HUES48 (cell line): ENCODE data around the gene CCL5.
"Not testable (repeated sequence)": the region's sequence is repeated elsewhere in the genome, so short reads cannot be mapped to it uniquely, and the experiment has no call there.

Source experiments
- H3K27ac ChIP-seq: one replicate; pipeline ENCODE4 v1.7.0; 2013; ENCODE audit warnings: low read depth, low read length, inconsistent platforms
- H3K27me3 ChIP-seq: 2 replicates; pipeline ENCODE4 v1.6.1; 2013; ENCODE audit warnings: mild to moderate bottlenecking, low read length; ENCODE audit not compliant: control insufficient read depth, insufficient read depth
- H3K36me3 ChIP-seq: 2 replicates; pipeline ENCODE4 v1.6.1; 2013; ENCODE audit warnings: low read length; ENCODE audit not compliant: control insufficient read depth, insufficient read depth
- H3K4me1 ChIP-seq: 2 replicates; pipeline ENCODE4 v1.6.1; 2013; ENCODE audit warnings: mild to moderate bottlenecking, low read length; ENCODE audit not compliant: control insufficient read depth, insufficient read depth
- H3K4me3 ChIP-seq: 2 replicates; pipeline ENCODE4 v1.5.1; 2013; ENCODE audit warnings: mild to moderate bottlenecking, low read depth, low read length
- H3K9ac ChIP-seq: 2 replicates; pipeline ENCODE4 v1.6.1; 2013; ENCODE audit warnings: mild to moderate bottlenecking, low read depth, low read length, moderate library complexity
- H3K9me3 ChIP-seq: 2 replicates; pipeline ENCODE4 v1.6.1; 2013; ENCODE audit warnings: low read length; ENCODE audit not compliant: control insufficient read depth, insufficient read depth

The CCL5 gene

DNA sequence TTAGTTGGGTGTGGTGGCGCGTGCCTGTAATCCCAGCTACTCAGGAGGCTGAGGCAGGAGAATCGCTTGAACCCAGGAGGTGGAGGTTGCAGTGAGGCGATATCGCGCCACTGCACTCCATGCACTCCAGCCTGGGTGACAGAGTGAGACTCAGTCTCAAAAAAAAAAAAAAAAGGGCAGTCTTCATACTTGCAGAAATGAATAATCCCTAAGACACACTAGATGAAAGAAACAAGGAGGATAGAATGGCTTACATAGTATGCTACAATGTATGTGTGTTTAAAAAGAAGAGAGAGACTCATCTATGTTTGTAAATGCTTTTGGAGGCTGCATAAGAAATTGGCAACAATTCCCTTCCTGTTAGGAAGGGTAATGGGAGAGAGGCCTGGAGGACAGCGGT is 17.6 kb upstream of the CCL5 start:
- H3K9me3 ChIP-seq, H3K9ac ChIP-seq, H3K4me3 ChIP-seq, H3K27me3 ChIP-seq, H3K36me3 ChIP-seq, H3K4me1 ChIP-seq, H3K27ac ChIP-seq: not testable (repeated sequence)

DNA sequence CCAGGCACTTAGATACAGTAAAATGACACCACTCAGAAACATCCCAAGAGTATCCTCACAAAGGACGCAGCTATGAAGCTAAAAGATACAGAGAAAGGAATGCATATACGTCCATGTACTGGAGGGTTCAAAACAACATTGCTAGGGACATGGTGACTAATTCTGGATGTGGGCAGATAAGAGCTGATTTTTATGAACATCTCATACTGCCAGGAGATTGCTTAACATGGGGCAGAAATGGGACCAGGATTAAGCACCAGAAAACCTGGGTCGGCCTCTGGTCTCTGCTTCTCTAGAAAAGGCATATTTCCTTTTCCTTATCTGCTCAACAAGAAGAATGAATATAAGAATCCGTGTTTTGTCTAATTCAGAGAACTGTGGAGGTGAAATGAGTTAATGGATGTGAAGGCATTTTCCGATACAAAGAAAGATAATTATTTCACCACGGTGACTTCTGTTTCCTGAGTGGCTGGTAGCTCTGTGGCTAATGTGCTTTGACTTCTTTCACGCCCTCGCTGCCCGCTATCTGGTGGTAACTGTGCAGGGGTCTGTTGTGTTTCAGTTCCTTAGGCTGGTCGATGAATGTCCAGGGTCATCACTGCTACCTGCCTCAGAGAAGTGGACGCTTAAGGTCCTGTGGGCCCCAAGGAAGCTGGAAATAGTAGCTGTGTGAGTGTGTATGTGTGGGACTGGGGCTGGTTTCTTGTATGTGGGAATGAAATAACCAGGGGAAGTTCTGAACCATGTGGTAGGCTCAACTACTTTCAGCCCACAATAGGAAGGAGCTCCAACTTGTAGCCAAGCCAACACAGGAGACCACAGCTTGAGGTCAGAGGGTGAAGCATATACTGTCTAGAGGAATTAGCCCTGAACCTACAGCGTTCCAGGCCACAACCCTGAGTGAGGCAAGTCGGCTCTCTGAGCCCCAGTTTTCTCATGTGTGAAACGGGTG is 15.8 kb upstream of the CCL5 start:
- no peak overlapping the region for H3K27ac ChIP-seq
- no peaks in the 10 kb centered on the region for H3K9me3 ChIP-seq

DNA sequence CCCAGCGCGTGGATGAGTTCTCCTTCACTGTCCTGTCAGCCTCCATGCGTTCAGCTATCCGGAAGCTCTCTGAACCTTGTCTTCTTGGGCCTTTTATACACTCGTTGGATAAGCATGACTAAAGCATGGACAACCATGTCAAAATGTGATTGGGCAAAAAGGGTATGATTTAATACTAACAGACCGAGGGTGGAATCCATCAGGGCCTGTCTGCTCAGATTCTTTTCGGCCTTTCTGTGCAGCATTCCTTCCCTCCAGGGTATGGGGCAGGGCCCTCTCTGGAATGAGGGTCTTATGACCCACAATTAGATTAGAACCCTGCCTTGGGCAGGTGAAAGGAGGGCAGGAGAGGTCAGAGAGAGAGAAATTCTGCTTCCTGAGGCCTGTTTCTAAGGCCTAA is 14.0 kb upstream of the CCL5 start:
- H3K9me3 ChIP-seq: no peaks in the 10 kb centered on the region
- no peaks in the 10 kb centered on the region for H3K36me3 ChIP-seq
- no peaks in the 10 kb centered on the region for H3K27me3 ChIP-seq
- H3K4me3 ChIP-seq: no peak overlapping the region
- H3K27ac ChIP-seq: no peak overlapping the region
- no peak overlapping the region for H3K9ac ChIP-seq
- H3K4me1 ChIP-seq: peaks cover 6% of the 10 kb centered on the region; the same call in 1 of the 2 replicates

More for the DNA sequence above, 15.8 kb upstream of the CCL5 start:
- H3K27me3 ChIP-seq: no peaks in the 10 kb centered on the region
- H3K9ac ChIP-seq: no peak overlapping the region
- H3K4me1 ChIP-seq: no peaks in the 10 kb centered on the region
- no peak overlapping the region for H3K4me3 ChIP-seq
- H3K36me3 ChIP-seq: no peaks in the 10 kb centered on the region

DNA sequence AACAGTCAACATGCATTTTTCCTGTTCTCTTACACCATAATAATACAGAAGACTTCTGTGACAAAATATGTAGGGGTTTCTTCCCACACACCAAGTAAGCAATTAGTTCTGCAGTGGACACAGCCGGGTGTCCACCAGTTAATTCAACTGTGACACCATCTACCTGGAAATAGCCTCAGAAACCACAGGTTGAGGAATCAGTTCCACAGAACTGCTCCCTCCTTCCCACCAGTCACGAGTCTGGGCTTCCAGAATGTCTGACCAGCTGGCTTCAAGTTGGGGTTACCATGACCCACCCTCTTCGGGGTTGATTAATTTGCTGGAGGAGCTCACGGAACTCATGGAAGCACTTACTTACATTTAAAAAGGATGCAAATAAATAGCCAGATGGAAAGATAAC is 13.6 kb upstream of the CCL5 start:
- no peaks in the 10 kb centered on the region for H3K27me3 ChIP-seq
- peaks cover 6% of the 10 kb centered on the region; the same call in 1 of the 2 replicates for H3K4me1 ChIP-seq
- no peak overlapping the region for H3K4me3 ChIP-seq
- no peak overlapping the region for H3K27ac ChIP-seq
- H3K36me3 ChIP-seq: no peaks in the 10 kb centered on the region
- H3K9ac ChIP-seq: no peak overlapping the region
- no peaks in the 10 kb centered on the region for H3K9me3 ChIP-seq

DNA sequence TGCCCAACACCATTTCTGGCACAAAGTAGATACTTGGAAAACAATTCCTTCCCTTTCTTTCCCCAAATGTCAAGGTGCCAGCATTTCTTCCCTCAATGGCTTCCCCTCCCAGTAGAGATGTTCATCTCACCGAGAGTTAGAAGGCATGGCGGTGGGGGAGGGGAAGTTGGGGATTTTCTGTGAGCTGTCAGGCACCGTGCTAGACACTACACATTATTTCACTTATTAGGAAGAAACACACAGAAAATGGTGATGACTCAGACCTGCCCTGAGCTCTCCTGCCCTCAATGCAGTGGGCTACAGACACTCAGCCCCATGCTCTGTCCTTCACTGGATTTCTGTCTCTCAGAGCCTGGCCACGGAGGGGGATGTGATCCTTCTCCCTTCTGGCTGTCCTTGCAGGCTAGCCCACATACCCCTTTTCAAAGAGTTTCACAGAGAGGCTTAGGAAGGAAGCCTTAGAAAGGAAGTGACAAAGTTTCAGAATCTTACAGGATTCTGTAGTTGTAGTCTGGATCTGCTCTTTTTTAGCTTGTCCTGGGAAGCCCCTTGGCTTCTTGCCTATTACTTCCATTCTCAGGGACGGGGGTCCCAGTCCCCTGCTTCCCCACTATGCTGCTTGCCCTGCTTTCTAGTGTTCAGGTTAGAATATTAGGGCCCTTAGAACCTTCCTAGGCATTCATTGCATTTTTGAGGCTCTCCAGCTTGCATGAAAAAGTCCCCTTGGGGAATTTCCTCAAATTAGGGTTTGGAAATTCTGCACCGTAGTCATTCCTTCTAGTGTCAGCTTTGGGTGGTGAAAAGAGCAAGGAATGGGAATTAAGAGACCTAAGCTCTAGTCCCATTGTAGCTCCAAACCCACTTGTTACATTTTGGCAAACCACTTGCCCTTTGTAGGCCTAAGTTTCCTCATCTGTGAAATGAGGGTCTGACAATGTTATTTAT is 12.2 kb upstream of the CCL5 start:
- no peak overlapping the region for H3K9ac ChIP-seq
- H3K4me1 ChIP-seq: peaks cover 6% of the 10 kb centered on the region; the same call in 1 of the 2 replicates
- H3K9me3 ChIP-seq: no peaks in the 10 kb centered on the region
- H3K27ac ChIP-seq: no peak overlapping the region
- no peak overlapping the region for H3K4me3 ChIP-seq
- H3K27me3 ChIP-seq: no peaks in the 10 kb centered on the region
- H3K36me3 ChIP-seq: no peaks in the 10 kb centered on the region

DNA sequence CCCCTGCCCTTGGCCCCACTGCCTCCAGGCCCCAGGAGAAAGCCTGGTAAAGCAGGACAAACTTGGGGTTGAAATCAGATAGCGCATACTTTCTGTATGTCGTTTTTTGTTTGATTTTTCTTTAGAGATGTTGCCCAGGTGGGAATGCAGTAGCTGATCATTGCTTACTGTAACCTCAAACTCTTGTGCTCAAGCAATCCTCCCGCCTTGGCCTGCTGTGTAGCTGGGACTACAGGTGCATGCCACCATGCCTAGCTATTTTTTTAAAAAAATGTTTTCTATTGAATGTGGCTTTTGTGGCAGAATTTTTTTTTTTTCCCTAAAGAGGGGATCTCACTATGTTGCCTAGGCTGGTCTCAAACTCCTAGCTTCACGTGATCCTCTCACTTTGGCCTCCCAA is 11.1 kb upstream of the CCL5 start:
- Histone ChIP-seq H3K9ac (no peak overlapping the region), H3K27ac (no peak overlapping the region), H3K9me3 (no peaks in the 10 kb centered on the region), H3K4me3 (no peak overlapping the region), H3K36me3 (no peaks in the 10 kb centered on the region), H3K4me1 (peaks cover 6% of the 10 kb centered on the region; the same call in 1 of the 2 replicates), H3K27me3 (no peaks in the 10 kb centered on the region)

DNA sequence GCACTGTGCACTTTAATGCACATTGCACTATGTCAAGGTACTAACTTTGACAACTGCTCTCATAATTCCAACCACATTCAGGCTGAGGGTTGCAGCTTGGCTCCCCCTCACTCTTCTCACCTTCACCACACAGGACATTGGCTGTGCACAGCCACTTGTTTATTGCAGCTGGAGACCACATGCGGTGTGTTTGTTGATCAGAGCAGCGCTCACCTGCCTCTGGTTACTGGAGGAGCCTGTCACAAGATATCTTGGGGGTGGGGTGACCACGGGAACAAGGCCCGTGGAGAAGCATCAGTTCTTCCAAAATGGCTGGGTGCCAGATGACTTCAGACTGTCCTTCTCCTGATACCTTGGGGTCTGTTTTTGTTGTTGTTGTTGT is 10.6 kb upstream of the CCL5 start:
- Histone ChIP-seq H3K9ac (no peak overlapping the region), H3K27me3 (no peaks in the 10 kb centered on the region), H3K4me1 (peaks cover 6% of the 10 kb centered on the region; the same call in 1 of the 2 replicates), H3K4me3 (no peak overlapping the region), H3K9me3 (no peaks in the 10 kb centered on the region), H3K27ac (no peak overlapping the region), H3K36me3 (no peaks in the 10 kb centered on the region)

DNA sequence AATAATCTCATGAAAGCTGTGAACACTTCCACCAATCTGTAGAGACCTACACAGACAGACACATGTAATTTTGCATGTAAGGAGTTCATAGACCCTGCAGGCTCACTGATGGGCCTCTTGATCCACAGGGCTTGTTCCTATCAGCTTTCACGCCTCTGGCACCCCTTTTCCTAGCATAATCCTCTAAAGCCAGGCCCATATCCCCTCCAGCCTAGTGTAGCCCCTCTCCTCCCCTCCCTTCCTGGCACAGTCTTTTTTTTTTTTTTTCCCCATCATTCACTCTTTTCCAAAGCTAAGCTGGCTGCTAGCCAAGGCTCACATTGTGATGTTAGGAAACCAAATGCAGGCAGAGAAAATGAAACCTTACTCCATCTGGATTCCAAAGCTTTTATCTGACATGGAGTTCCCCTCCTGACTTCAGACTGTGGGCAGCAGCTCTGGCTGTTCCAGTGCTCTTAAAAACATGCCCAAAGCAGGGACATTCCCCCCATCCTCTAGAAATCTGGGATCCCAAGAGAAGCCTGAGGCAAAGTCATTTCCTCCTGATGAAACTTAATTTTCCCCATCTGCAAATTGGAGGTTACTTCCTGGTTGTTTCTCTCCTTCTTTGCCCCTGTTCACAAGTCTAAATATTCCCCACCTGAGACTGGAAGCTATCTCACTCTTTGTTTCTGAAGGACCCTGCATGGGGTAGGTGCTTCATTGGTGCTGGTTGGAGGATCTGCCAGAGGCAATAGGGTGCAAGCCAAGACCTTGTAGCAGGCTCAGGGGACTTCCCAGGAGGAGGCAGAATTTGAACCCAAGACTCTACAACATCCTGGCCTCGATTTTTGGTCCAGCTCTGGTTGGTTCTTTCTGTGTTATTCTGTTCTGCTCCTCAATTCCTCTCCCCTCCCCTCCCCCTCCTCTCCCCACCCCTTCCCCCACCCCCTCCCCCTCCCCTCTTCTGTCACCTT is 9.9 kb upstream of the CCL5 start:
- Histone ChIP-seq H3K9ac (no peak overlapping the region), H3K36me3 (no peaks in the 10 kb centered on the region), H3K27me3 (no peaks in the 10 kb centered on the region), H3K27ac (no peak overlapping the region), H3K9me3 (no peaks in the 10 kb centered on the region), H3K4me1 (peaks cover 6% of the 10 kb centered on the region; the same call in 1 of the 2 replicates), H3K4me3 (no peak overlapping the region)

DNA sequence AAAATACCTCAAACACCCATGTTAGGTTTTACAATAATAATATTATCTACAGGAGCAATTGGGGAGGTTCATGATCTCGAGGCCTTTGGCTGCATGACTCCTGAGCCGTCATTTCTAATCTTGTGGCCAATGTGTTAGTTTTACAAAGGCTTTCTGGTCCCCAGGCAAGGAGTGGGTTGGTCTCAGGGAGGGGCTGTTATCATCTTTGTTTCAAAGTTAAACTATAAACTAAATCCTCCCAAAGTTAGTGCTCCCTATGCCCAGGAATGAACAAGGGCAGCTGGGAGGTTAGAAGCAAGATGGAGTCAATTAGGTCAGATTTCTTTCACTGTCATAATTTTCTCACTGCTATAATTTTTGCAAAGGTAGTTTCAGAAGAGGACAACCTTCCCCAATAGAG is 9.1 kb upstream of the CCL5 start:
- Histone ChIP-seq H3K27ac (no peak overlapping the region), H3K9me3 (no peaks in the 10 kb centered on the region), H3K9ac (no peak overlapping the region), H3K27me3 (no peaks in the 10 kb centered on the region), H3K4me1 (peaks cover 6% of the 10 kb centered on the region; the same call in 1 of the 2 replicates), H3K36me3 (no peaks in the 10 kb centered on the region), H3K4me3 (no peak overlapping the region)

DNA sequence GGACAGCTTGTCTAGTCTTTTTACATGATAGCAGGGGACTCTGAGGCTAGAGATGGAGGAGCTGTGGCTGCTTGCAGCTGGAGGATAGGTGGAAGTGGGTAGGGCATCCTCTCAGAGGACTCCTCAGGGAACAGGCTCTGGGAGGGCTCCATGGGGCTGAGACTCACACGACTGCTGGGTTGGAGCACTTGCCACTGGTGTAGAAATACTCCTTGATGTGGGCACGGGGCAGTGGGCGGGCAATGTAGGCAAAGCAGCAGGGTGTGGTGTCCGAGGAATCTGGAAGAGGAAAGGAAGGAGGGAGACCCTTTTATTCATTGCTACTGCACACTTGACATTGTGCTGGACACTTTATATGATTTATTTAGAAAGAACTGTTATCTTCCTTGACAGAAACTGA is 1.8 kb downstream of the CCL5 start:
- Histone ChIP-seq H3K36me3 (no peaks in the 10 kb centered on the region), H3K4me1 (no peaks in the 10 kb centered on the region), H3K9me3 (no peaks in the 10 kb centered on the region), H3K4me3 (no peak overlapping the region), H3K9ac (no peak overlapping the region), H3K27ac (no peak overlapping the region), H3K27me3 (no peaks in the 10 kb centered on the region)
